Activated naive CD8-positive, alpha-beta T cell treated with anti-CD3 and anti-CD28 coated beads, Interleukin-2, amount 50 U/mL, for 24 hours (primary cell): ENCODE results near the gene DPM3.

ENCODE experiments used
- ATAC-seq: fragments of 150-1000 bp; cut with Tn5 transposase; one replicate; pipeline ENCODE4 v1.10.0; 2021
- DNase-seq: peaks from one replicate; pipeline ENCODE4 v3.0.0; 2021
- H3K27ac Mint-ChIP-seq: one replicate; pipeline ENCODE4 v1.8.0; 2021; ENCODE audit warnings: mild to moderate bottlenecking, mixed read lengths
- H3K27me3 Mint-ChIP-seq: one replicate; pipeline ENCODE4 v1.8.0; 2021; ENCODE audit warnings: mixed read lengths
- H3K36me3 Mint-ChIP-seq: one replicate; pipeline ENCODE4 v1.8.0; 2021; ENCODE audit warnings: low read depth, mixed read lengths
- H3K4me1 Mint-ChIP-seq: one replicate; pipeline ENCODE4 v1.8.0; 2021; ENCODE audit warnings: mixed read lengths
- H3K4me3 Mint-ChIP-seq: one replicate; pipeline ENCODE4 v1.8.0; 2021; ENCODE audit warnings: mild to moderate bottlenecking, moderate library complexity, mixed read lengths
- H3K9me3 Mint-ChIP-seq: one replicate; pipeline ENCODE4 v1.8.0; 2021; ENCODE audit warnings: mixed read lengths

Gene DPM3

GRCh38 chr1:155145491-155145890 is 5.2 kb upstream of the DPM3 start:
- peaks cover 7% of the 10 kb centered on the region for H3K27me3 Mint-ChIP-seq
- no peaks in the 10 kb centered on the region for H3K9me3 Mint-ChIP-seq
- H3K36me3 Mint-ChIP-seq = no peaks in the 10 kb centered on the region
- ATAC-seq (no peak), DNase-seq (no peak)
- H3K4me3 Mint-ChIP-seq = no peak overlapping the region
- H3K4me1 Mint-ChIP-seq = peaks cover 16% of the 10 kb centered on the region
- no peak overlapping the region for H3K27ac Mint-ChIP-seq

DNA sequence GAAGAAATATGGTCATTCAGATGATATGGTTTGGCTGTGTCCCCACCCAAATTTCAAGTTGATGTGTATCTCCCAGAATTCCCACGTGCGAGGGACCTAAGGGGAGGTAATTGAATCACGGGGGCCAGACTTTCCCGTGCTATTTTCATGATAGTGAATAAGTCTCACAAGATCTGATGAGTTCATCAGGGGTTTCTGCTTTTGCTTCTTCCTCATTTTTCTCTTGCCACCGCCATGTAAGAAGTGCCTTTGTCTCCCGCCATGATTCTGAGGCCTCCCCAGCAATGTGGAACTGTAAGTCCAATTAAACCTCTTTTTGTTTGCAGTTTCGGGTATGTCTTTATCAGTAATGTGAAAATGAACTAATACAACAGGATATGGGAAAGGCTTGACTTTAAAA is 1.4 kb upstream of the DPM3 start:
- H3K4me3 Mint-ChIP-seq = no peak overlapping the region
- no peak overlapping the region for H3K27ac Mint-ChIP-seq
- peaks cover 2% of the 10 kb centered on the region for H3K27me3 Mint-ChIP-seq
- no peak for ATAC-seq
- peaks cover 21% of the 10 kb centered on the region for H3K36me3 Mint-ChIP-seq
- DNase-seq = no peak
- no peaks in the 10 kb centered on the region for H3K9me3 Mint-ChIP-seq
- peaks cover 32% of the 10 kb centered on the region for H3K4me1 Mint-ChIP-seq

DNA sequence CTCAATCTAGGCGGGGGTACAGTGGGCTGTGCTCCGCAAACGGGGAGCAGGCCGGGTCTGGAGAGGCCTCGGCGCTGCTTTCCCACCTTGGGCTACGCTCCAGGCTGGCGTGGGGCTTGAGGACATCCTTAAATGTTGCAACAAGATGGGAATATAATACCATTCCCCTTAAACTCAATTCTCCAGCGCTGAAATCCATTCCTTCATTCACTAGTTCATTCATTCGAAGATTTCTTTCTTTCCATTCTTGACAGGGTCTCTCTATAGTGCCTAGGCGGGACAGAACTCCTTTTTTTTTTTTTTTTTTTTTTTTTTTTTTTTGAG is 261 bp upstream of the DPM3 start:
- H3K27ac Mint-ChIP-seq = peak overlapping the region; percentile 91
- peaks cover 21% of the 10 kb centered on the region for H3K36me3 Mint-ChIP-seq
- H3K9me3 Mint-ChIP-seq = no peaks in the 10 kb centered on the region
- peak overlapping the region; percentile 99 for H3K4me3 Mint-ChIP-seq
- ATAC-seq (no peak), DNase-seq (no peak)
- peaks cover 2% of the 10 kb centered on the region for H3K27me3 Mint-ChIP-seq
- H3K4me1 Mint-ChIP-seq = peaks cover 36% of the 10 kb centered on the region

GRCh38 chr1:155137154-155137949 is 3.0 kb downstream of the DPM3 start:
- Mint-ChIP-seq H3K27ac (peak overlapping the region; percentile 100), H3K27me3 (no peaks in the 10 kb centered on the region), H3K4me3 (peak overlapping the region; percentile 99), H3K9me3 (no peaks in the 10 kb centered on the region), H3K36me3 (peaks cover 21% of the 10 kb centered on the region), H3K4me1 (peaks cover 47% of the 10 kb centered on the region)
- no peak for ATAC-seq
- DNase-seq = no peak

GRCh38 chr1:155136748-155137147 is 3.6 kb downstream of the DPM3 start:
- Mint-ChIP-seq H3K36me3 (peaks cover 21% of the 10 kb centered on the region), H3K27me3 (no peaks in the 10 kb centered on the region), H3K9me3 (no peaks in the 10 kb centered on the region), H3K4me3 (peak overlapping the region; percentile 99), H3K4me1 (peaks cover 47% of the 10 kb centered on the region), H3K27ac (peak overlapping the region; percentile 100)
- no peak for ATAC-seq
- DNase-seq = no peak

DNA sequence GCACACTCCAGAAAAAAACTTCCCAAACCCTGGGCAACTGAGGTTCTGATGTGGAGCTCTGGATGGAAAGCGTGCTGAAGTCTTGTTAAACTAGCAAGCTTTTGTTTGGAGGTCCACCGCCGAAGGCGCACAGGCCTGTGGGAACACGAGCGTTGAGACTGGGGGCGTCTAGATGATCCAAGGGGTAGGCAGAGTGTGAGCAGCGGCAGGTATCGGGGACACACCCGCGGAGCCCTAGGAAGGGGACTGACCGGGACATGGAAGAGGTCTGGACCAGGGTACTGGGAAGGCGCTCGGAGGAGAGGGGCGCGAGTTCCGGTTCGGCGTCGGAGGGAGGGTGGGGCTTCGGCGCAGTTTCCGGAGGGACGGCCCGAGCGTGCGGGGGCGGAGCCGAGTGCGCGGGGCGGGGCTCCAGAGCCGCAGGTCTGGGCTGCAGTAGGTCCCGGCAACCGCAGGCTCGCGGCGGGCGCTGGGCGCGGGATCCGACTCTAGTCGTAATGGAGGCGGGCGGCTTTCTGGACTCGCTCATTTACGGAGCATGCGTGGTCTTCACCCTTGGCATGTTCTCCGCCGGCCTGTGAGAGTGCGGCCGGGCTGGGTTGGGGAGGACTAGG is 4.8 kb downstream of the DPM3 start, which contains the start of gene SLC50A1:
Gene SLC50A1 (plus strand): TSS at position 438 of the 614 bp plus-strand sequence. CDS start 60 bp downstream, at position 498.
- Mint-ChIP-seq H3K27me3 (no peaks in the 10 kb centered on the region), H3K4me1 (peaks cover 45% of the 10 kb centered on the region), H3K9me3 (no peaks in the 10 kb centered on the region), H3K4me3 (peak within 1 kb of the TSS; percentile 99), H3K36me3 (peaks cover 21% of the 10 kb centered on the region), H3K27ac (peak within 1 kb of the TSS; percentile 100)
- DNase-seq (peak; percentile 96), ATAC-seq (peak; percentile 69)

GRCh38 chr1:155134880-155135414 is 5.4 kb downstream of the DPM3 start:
- H3K27me3 Mint-ChIP-seq = no peaks in the 10 kb centered on the region
- ATAC-seq (peak; percentile 30), DNase-seq (peak; percentile 73)
- H3K4me3 Mint-ChIP-seq = peak overlapping the region; percentile 99
- H3K27ac Mint-ChIP-seq = peak overlapping the region; percentile 100
- H3K4me1 Mint-ChIP-seq = peaks cover 42% of the 10 kb centered on the region
- no peaks in the 10 kb centered on the region for H3K9me3 Mint-ChIP-seq
- peaks cover 20% of the 10 kb centered on the region for H3K36me3 Mint-ChIP-seq

DNA sequence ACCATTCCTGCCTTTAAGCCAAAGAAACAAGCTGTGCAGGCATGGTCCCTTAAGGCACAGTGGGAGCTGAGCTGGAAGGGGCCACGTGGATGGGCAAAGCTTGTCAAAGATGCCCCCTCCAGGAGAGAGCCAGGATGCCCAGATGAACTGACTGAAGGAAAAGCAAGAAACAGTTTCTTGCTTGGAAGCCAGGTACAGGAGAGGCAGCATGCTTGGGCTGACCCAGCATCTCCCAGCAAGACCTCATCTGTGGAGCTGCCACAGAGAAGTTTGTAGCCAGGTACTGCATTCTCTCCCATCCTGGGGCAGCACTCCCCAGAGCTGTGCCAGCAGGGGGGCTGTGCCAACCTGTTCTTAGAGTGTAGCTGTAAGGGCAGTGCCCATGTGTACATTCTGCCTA is 6.0 kb downstream of the DPM3 start:
- ATAC-seq (no peak), DNase-seq (no peak)
- Mint-ChIP-seq H3K4me3 (peak overlapping the region; percentile 99), H3K27me3 (no peaks in the 10 kb centered on the region), H3K27ac (peak overlapping the region; percentile 100), H3K36me3 (peaks cover 16% of the 10 kb centered on the region), H3K4me1 (peaks cover 43% of the 10 kb centered on the region), H3K9me3 (no peaks in the 10 kb centered on the region)

- DNase-seq (no peak), ATAC-seq (no peak)
- Mint-ChIP-seq H3K4me1 (peaks cover 46% of the 10 kb centered on the region), H3K27me3 (no peaks in the 10 kb centered on the region), H3K9me3 (no peaks in the 10 kb centered on the region), H3K27ac (no peak overlapping the region), H3K4me3 (no peak overlapping the region), H3K36me3 (peaks cover 13% of the 10 kb centered on the region)
These were observed 6.5 kb downstream of the DPM3 start for GRCh38 chr1:155133799-155134281.

DNA sequence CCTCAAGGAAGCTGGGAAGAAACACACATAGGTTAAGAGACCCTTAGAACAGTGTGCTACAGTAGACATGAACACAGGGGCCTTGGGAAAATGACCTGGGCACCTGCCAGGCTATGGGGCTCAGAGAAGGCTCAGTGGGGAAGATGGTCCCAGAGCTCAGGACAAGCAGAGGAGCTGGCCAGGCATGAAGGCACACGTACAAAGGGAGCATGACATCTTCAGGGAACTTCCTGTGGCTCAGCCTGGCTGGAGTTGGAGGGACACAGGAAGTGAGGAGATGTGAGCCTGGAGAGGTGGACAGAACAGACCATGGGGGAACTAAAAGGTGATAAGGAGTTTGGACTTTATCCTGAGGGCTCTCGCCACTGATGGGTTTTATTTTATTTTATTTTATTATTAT is 8.5 kb downstream of the DPM3 start:
- Mint-ChIP-seq H3K4me1 (peaks cover 41% of the 10 kb centered on the region), H3K27me3 (peaks cover 12% of the 10 kb centered on the region)

GRCh38 chr1:155131285-155131684 is 9.0 kb downstream of the DPM3 start:
- Mint-ChIP-seq H3K27me3 (peaks cover 15% of the 10 kb centered on the region), H3K4me1 (peaks cover 40% of the 10 kb centered on the region), H3K9me3 (no peaks in the 10 kb centered on the region), H3K36me3 (no peaks in the 10 kb centered on the region), H3K4me3 (no peak overlapping the region), H3K27ac (no peak overlapping the region)
- DNase-seq (no peak), ATAC-seq (no peak)

More for the DNA sequence above, 8.5 kb downstream of the DPM3 start:
- no peak for DNase-seq
- no peak overlapping the region for H3K4me3 Mint-ChIP-seq
- no peaks in the 10 kb centered on the region for H3K36me3 Mint-ChIP-seq
- no peaks in the 10 kb centered on the region for H3K9me3 Mint-ChIP-seq
- H3K27ac Mint-ChIP-seq = no peak overlapping the region
- no peak for ATAC-seq

- no peak overlapping the region for H3K27ac Mint-ChIP-seq
- DNase-seq = no peak
- no peak overlapping the region for H3K4me3 Mint-ChIP-seq
- peaks cover 39% of the 10 kb centered on the region for H3K4me1 Mint-ChIP-seq
- peaks cover 19% of the 10 kb centered on the region for H3K27me3 Mint-ChIP-seq
- H3K36me3 Mint-ChIP-seq = no peaks in the 10 kb centered on the region
- ATAC-seq = no peak
- no peaks in the 10 kb centered on the region for H3K9me3 Mint-ChIP-seq
These were observed 9.9 kb downstream of the DPM3 start for GRCh38 chr1:155130272-155131006.

- no peak for DNase-seq
- ATAC-seq = no peak
- no peaks in the 10 kb centered on the region for H3K36me3 Mint-ChIP-seq
- H3K27ac Mint-ChIP-seq = peak overlapping the region; percentile 43
- peaks cover 29% of the 10 kb centered on the region for H3K4me1 Mint-ChIP-seq
- peaks cover 19% of the 10 kb centered on the region for H3K27me3 Mint-ChIP-seq
- H3K9me3 Mint-ChIP-seq = no peaks in the 10 kb centered on the region
- H3K4me3 Mint-ChIP-seq = peak overlapping the region; percentile 73
These were observed 11.4 kb downstream of the DPM3 start for GRCh38 chr1:155128755-155129473.
